Measurements from ENCODE around the gene CNOT3. TPM values are rescaled to one million over a fixed set of nuclear protein-coding genes. Genes with fewer than 3 reads are reported as not detected.
A peak's percentile ranks its signal among the peaks of the same experiment; 100 is the strongest.

CNOT3 gene
- total and polyA plus RNA-seq, 9 of the 15 experiments (the other 6 are each of a cell fraction or from before 2014, with no cell fraction given), result 0.27 to 60.4 (median 9.9) TPM

DNA sequence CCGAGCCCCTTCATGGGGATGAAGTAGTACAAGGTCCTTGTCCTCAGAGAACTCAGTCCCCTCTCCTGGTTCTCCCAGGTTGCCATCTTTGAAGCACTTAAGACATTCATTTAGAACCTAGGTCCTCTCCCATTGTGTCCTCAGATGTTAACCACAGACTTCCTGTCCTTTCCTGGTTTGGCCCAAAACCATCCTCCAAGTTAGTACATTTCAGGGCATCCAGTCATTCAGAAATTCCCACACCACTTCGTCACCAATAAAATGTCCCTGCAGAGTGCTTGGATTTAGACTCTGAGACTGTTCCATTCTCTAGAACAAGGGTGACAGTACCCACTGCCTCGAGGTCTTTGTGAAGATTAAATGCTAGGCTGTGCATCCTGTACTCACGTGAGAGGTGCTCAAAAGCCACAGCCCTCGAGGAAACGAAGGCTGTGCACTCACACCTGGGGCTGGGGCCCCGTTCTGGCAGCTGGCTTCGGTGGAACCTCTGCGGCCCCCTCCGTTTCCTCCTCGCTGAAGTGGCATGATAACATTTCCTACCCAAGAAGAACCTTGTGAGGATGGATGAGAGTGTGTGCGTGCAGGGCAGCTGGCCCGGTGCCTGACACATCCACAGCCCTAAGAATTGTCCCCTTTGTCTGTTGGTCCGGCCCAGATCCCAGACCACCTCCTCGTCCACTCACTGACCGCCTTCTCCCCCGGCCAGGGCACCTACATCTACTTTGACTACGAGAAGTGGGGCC, 17.2 kb downstream of the CNOT3 start:
- H3K9me1 ChIP-seq (ENCODE audit: control insufficient read depth, insufficient read depth, low read length), result no peaks in the 10 kb centered on the region
- H3K9ac ChIP-seq (ENCODE audit: insufficient read depth in 1 of 2, low read depth in 2 of 2, low read length in 2 of 2), result no peak overlapping the region
- H3K79me2 ChIP-seq (ENCODE audit: control insufficient read depth, insufficient read depth, low read length), result peaks cover 11% of the 10 kb centered on the region; the same call in 2 of the 3 replicates
- no peak overlapping the region for H2AFZ ChIP-seq (ENCODE audit: low read depth, low read length)
- no peaks in the 10 kb centered on the region for H3K27me3 ChIP-seq (ENCODE audit: control insufficient read depth in 2 of 2, insufficient read depth in 2 of 2, low read length in 2 of 2)
- intact Hi-C loops (cut with micrococcal nuclease) (no loop called here), in situ Hi-C loops (cut with MboI) (no loop called here)
- CTCF ChIA-PET (ENCODE audit: low intra/inter-chr PET ratio), result no interaction called here
- FAIRE-seq, result no peak
- no peak for ATAC-seq
- peaks cover 7 to 11% of the 10 kb centered on the region in 2 experiments; a peak in 4 of 5 replicates for H3K4me1 ChIP-seq (replicated peaks in 1 of 2; ENCODE audit: control insufficient read depth in 2 of 2, insufficient read depth in 2 of 2, low read length in 2 of 2)
- no peak overlapping the region for H3K4me3 ChIP-seq
- TSS peak; percentile 21 for BruUV-seq (replicated peaks)
- H3K4me2 ChIP-seq (ENCODE audit: insufficient read depth, low read length), result no peak overlapping the region
- H4K20me1 ChIP-seq (replicated peaks; ENCODE audit: control insufficient read depth, insufficient read depth, low read length), result no peaks in the 10 kb centered on the region; the same call in 1 of the 2 replicates
- 88% methylated on average over 15 of the region's 18 CpGs for WGBS (ENCODE audit: insufficient coverage, low coverage, missing lambda C conversion rate)
- H3K9me3 ChIP-seq (replicated peaks; ENCODE audit: control insufficient read depth, insufficient read depth, low read depth, low read length), result no peaks in the 10 kb centered on the region
- DNase-seq (ENCODE audit: extremely low read depth in 1 of 4, low spot score in 3 of 4), result no peak
- H3K27ac ChIP-seq (ENCODE audit: extremely low read depth, low read depth, low read length), result no peak overlapping the region
- TF ChIP-seq ELF4 (CRISPR knock-in tag; IDR thresholded peaks at IDR 0.05) (no peak), POLR2A (conservative IDR thresholded peaks at IDR 0.05) (peak; percentile 50), PRDM10 (IDR thresholded peaks at IDR 0.05; ENCODE audit: partially characterized antibody) (peak; percentile 56), ZNF395 (CRISPR knock-in tag; IDR thresholded peaks at IDR 0.05) (no peak), SUPT5H (IDR thresholded peaks at IDR 0.05) (peak; percentile 34; the same call in 1 of the 2 replicates)
- peaks cover 83% of the 10 kb centered on the region for H3K36me3 ChIP-seq (ENCODE audit: control insufficient read depth, insufficient read depth, low read length)
- POLR2A ChIA-PET, result interaction anchor here (1.1 kb wide), 1 partner anchor 18 kb away, joined by 3 read pairs; no protein-coding TSS in a partner anchor

Measured in K562 (cell line).